Omental fat pad (tissue), 4 donors: Measurements from ENCODE around the gene TMEM129. TPM values are rescaled to one million over a fixed set of nuclear protein-coding genes. Genes with fewer than 3 reads are reported as not detected.

Source experiments
- ATAC-seq: fragments of 150-250 bp; one replicate; pipeline ENCODE4 v1.9.1; 2016; ENCODE audit warnings: mild to moderate bottlenecking, moderate library complexity; ENCODE audit not compliant: low FRiP score
- DNase-seq: peaks from one replicate; pipeline ENCODE4 v3.0.0-alpha.2; 2019; ENCODE audit warnings: low spot score
- CTCF ChIP-seq, 3 donors: fragments of 450-650 bp; IDR thresholded peaks; one replicate each; pipeline ENCODE4 v1.5.1; 2016 to 2017; ENCODE audit warnings: antibody characterized with exemption in 3 of 3, mild to moderate bottlenecking in 3 of 3, moderate library complexity in 2 of 3
- total RNA-seq, 4 donors: library from RNA; depleted of rRNA; stranded (reverse); fragments of >200 nt; gene quantifications; one replicate each; pipeline ENCODE4 v1.1.0, GENCODE V29; 2016

TMEM129 gene
- total RNA-seq, 4 donors from 2014 or later: 31.9 to 59.0 (median 43.5) TPM

- DNase-seq (no peak), ATAC-seq (no peak)
- TF ChIP-seq CTCF (IDR thresholded peaks at IDR 0.05): no peak
Measured at GRCh38 chr4:1749370-1749769, 28.2 kb upstream of the TMEM129 start.

GRCh38 chr4:1748465-1748995 lies 27.4 kb upstream of the TMEM129 start:
- ATAC-seq (no peak), DNase-seq (peak; percentile 70)
- TF ChIP-seq CTCF (IDR thresholded peaks at IDR 0.05): peak in 1 of 3 donors; percentile 52

GRCh38 chr4:1747603-1747967 lies 26.5 kb upstream of the TMEM129 start:
- TF ChIP-seq CTCF (IDR thresholded peaks at IDR 0.05): no peak
- ATAC-seq (no peak), DNase-seq (no peak)

- no peak for TF ChIP-seq CTCF (IDR thresholded peaks at IDR 0.05)
- no peak for DNase-seq
Measured at GRCh38 chr4:1746919-1747602, 25.9 kb upstream of the TMEM129 start.

GRCh38 chr4:1746265-1746691 lies 25.2 kb upstream of the TMEM129 start:
- TF ChIP-seq CTCF (IDR thresholded peaks at IDR 0.05): peak in 1 of 3 donors; percentile 42
- ATAC-seq (peak; percentile 41), DNase-seq (peak; percentile 46)

More at GRCh38 chr4:1746919-1747602, 25.9 kb upstream of the TMEM129 start:
- ATAC-seq: no peak

- DNase-seq (no peak), ATAC-seq (no peak)
- TF ChIP-seq CTCF (IDR thresholded peaks at IDR 0.05): no peak
Measured at GRCh38 chr4:1745697-1746096, 24.6 kb upstream of the TMEM129 start.

GRCh38 chr4:1745165-1745564 lies 24.0 kb upstream of the TMEM129 start:
- no peak for TF ChIP-seq CTCF (IDR thresholded peaks at IDR 0.05)
- ATAC-seq: no peak
- DNase-seq: no peak
